Renal cortical epithelial cell (primary cell): Measurements from ENCODE around the gene PSPN. TPM values are rescaled to one million over a fixed set of nuclear protein-coding genes. Genes with fewer than 3 reads are reported as not detected.
A peak's percentile ranks its signal among the peaks of the same experiment; 100 is the strongest.
"Not testable (repeated sequence)": the region's sequence is repeated elsewhere in the genome, so short reads cannot be mapped to it uniquely, and the experiment has no call there.

Experiments
- DNase-seq: peaks from one replicate; pipeline ENCODE4 v3.0.0-alpha.2; 2011; ENCODE audit warnings: low read depth
- total RNA-seq: library from RNA; depleted of rRNA; stranded (reverse); fragments of >200 nt; gene quantifications from 2 replicates; pipeline ENCODE4 v1.2.3, GENCODE V29; 2014

PSPN gene
- total RNA-seq, 1 donor from 2014 or later = 2.2 TPM

DNA sequence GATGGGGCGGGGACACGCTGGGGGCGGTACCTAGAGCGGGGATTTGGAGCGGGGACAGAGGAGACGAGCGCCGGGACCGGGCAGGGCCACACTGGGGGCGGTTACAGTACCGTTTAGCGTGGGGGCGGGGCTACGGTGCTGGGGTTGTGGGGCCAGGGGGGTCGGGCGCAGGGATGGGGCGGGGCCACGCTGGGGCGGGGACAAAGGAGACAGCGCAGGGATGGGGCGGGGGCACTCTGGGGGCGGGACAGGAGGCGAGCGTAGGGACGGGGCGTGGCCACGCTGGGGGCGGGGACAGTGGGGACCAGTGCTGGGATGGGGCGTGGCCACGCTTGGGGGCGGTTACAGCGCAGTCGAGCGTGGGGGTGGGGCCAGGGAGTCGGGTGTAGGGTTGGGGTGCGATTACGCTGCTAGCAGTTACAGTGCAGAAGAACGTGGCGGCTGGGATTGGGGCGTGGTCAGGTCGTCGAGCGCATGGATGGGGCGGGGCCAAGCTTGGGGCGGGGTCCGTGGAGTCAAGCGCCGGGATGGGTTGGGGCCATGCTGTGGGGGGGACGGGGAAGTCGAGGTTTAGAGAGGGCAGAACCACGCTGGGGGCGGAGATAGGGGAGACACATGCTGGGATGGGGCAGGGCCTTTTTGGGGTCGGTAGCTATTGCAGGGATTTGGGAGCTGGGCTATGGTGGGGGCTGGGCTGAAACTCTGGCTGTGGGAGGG lies 2.5 kb downstream of the PSPN start:
- peak; percentile 89 for DNase-seq

DNA sequence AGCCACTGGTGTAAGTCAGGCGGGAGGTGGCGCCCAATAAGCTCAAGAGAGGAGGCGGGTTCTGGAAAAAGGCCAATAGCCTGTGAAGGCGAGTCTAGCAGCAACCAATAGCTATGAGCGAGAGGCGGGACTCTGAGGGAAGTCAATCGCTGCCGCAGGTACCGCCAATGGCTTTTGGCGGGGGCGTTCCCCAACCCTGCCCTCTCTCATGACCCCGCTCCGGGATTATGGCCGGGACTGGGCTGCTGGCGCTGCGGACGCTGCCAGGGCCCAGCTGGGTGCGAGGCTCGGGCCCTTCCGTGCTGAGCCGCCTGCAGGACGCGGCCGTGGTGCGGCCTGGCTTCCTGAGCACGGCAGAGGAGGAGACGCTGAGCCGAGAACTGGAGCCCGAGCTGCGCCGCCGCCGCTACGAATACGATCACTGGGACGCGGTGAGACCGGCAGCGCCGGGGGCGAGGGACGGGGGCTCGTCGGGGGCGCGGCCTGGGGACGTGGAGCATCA lies 3.1 kb downstream of the PSPN start, which contains the start of gene ALKBH7:
TSS of gene ALKBH7 (plus strand) at position 201 of the 502 bp plus-strand sequence. CDS start at position 228, 27 bp downstream.
- DNase-seq = peak; percentile 99

DNA sequence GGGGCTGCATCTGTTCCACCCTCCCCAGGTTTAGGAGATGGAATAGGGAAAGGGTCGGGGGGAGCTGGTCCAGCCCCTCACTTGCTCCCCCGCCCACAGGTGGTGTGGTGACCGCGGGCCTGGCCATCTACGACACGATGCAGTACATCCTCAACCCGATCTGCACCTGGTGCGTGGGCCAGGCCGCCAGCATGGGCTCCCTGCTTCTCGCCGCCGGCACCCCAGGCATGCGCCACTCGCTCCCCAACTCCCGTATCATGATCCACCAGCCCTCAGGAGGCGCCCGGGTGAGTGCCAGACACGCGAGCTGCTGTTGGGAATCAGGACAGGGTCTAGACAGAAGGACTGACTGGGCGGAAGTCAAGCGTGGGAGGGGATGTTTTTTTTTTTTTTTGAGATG lies 11.4 kb downstream of the PSPN start:
- DNase-seq = no peak

DNA sequence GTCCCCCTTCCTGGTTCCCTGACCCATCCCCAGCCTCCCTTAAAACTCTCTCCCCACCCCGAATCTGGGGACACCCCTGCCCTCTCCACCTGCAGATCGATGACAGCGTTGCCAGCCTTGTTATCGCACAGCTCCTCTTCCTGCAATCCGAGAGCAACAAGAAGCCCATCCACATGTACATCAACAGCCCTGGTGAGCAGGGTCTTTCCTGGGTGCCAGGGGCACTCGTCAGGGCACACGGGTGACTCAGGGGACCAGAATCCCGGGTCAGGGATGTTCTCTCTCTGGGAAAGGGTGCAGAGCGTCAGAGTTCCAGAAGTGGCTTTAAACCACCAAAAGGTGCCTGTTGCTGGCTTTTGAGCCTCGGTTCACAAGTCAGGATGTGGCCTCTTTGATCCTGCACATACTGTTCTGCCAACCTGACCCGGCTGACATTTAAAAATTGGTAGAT lies 13.4 kb downstream of the PSPN start:
- DNase-seq = no peak

DNA sequence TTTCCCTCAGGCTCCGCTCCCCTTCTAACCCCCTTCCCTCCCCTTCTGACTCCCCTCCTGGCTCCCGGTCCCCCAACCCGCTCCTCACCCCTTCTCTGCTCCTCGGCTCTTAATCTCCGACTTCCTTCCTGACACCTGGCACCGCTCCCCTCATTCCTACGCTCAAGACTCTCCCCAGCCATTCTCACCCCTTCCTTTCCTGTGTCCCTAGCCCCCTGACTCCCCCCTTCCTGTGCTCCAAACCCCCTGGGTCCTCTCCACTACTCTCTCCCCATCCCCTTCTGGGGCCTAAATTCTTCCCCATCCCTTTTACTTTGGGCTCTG lies 13.7 kb downstream of the PSPN start:
- no peak for DNase-seq

DNA sequence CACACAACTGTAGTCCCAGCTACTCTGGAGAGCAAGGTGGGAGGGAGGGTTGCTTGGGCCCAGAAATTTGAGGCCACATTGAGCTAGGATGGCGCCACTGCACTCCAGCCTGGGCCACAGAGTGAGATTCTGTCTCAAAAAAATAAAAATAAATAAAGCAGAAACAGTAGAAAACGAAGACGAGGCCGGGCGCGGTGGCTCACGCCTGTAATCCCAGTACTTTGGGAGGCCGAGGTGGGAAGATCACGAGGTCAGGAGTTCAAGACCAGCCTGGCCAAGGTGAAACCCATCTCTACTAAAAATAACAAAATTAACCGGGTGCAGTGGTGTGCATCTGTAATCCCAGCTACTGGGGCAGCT lies 14.9 kb downstream of the PSPN start:
- not testable (repeated sequence) for DNase-seq

DNA sequence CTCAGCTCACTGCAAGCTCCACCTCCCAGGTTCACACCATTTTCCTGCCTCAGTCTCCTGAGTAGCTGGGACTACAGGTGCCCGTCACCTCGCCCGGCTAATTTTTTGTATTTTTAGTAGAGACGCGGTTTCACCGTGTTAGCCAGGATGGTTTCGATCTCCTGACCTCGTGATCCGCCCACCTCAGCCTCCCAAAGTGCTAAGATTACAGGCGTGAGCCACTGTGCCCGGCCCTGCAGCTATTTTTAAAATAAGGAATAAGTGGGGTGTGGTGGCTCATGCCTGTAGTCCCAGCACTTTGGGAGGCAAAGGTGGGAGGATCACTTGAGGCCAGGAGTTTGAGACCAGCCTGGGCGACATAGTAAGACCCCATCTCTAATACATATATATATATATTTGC lies 15.3 kb downstream of the PSPN start:
- DNase-seq = not testable (repeated sequence)

DNA sequence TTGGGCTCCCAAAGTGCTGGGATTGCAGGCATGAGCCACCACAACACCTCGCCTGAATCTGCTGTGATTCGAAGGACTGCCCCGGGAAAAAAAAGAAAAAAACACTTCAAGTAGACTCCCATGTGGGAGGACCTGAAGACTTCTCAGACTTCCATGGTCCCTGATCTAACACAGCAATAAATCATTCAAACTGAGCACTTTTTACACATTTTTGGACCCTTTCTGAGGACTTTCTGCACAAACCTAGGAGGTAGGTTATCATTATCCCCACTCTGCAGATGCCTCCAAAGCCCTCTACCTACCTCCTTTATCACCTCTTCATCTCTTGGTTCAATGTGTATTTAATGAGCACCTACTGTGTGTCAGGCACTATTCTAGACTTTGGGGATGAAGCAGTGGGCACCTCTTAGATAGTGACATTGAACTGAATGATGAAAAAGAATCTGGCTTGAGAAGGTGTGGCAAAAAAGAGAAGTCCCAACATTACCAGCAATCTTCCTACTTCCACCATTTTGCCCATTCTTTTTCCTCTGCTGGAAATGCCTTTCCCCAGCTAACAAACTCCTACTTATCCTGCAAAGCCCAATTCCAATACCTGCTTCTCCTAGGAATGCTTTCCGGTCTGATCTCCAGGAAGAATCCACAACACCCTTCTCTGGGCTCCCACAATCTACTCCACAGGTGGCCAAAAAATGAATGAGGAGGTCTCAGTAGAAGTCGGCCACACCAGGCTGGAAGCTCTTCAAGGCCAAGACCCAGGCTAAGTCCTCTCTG lies 16.0 kb downstream of the PSPN start:
- DNase-seq = no peak

DNA sequence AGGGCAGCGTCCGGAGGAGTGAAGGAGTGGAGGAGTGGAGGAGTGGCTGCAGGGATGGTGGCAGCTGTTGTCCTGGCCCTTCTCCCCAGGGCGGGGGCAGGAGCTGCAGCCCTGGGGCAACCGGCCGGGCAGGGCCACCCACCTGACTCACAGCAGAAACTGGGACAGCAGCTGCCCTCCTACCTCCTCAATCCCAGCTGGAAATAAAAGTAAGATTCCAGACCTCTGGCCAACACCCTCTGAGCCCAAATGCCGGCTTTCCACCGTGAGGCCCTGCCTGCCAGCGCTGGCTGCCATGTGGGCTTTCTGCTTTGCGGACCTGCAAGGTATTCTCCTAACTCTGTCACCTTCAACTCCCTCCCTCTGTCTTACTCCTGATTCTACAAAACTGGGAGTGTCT lies 17.7 kb downstream of the PSPN start:
- DNase-seq = no peak

DNA sequence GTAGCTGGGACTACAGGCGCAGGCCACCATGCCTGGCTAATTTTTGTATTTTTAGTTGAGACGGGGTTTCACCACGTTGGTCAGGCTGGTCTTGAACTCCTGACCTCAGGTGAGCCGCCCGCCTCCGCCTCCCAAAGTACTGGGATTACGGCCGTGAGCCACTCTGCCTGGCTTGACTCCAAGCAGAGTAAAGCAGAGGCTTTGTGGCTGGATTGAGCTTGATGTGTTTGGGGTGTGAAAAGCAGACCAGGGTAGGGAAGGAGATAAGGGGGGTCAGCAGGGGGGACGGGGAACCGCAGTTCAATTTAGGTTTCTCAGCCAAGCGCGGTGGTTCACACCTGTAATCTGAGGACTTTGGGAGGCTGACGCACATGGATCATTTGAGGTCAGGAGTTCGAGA lies 18.6 kb downstream of the PSPN start:
- no peak for DNase-seq

DNA sequence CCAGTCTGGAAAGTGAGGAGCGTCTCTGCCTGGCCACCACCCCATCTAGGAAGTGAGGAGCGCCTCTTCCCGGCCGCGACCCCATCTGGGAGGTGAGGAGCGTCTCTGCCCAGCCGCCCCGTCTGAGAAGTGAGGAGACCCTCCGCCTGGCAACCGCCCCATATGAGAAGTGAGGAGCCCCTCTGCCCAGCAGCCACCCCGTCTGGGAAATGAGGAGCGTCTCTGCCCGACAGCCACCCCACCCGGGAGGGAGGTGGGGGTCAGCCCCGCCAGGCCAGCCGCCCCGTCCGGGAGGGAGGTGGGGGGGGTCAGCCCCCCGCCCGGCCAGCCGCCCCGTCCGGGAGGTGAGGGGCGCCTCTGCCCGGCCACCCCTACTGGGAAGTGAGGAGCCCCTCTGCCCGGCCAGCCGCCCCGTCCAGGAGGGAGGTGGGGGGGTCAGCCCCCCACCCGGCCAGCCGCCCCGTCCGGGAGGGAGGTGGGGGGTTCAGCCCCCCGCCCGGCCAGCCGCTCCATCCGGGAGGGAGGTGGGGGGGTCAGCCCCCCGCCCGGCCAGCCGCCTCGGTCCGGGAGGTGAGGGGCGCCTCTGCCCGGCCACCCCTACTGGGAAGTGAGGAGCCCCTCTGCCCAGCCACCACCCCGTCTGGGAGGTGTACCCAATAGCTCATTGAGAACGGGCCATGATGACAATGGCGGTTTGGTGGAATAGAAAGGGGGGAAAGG lies 20.3 kb downstream of the PSPN start:
- DNase-seq = not testable (repeated sequence)

DNA sequence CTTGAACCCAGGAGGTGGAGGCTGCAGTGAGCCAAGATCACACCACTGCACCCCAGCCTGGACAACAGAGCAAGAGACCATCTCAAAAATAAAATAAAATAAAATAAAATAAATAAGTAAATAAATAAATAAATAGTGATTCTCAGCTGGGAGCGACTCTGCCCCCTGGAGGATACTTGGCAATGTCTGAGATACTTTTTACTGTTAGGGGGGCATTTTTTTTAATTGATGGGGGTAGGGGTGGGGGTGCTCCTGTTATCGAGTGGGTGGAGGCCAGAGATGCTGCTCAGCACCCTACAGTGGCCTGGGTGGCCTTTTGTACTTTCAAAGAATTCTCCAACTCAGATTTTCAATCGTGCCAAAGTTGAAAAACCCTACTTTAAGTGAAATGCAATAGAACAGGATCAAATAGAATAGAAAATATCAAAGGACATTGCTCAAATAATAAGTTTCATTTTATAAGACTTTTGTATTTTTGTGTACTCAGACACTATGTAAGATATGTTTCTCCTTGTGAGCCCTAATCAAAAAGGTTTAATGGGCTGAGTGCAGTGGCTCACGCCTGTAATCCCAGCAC lies 21.5 kb downstream of the PSPN start:
- no peak for DNase-seq

DNA sequence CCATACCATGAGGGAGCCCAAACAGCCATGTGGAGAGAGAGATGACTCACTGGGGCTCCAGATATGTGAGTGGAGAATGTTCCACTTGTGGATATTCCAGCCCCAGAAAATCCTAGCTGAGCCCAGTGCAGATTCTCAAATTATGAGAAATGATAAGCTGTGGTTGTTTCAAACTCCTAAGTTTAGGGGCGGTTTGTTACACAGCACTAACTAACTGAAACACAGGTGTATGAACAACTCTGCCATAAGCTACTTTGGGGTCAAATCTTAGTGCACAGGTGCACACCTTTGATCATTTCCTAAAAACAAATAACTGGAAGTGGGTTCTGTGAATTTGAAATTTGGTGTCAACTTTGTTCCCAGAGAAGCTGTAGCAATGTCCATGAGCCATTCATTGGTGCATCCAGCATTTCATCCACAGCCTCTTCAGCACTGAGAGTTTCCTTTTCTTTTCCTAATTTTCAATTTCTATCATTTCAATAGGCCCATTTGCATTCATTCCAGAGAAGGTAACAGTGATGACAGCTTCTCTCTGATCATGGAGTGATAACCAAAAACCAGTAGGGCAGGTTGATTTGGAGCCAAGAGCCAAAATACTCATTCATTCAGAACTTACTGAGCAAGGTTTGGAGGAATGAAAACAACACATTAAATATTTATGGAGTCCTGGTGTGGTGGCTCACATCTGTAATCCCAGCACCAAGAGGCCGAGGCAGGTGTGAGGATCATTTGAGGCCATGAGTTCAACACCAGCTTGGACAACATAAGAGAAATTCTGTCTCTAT lies 23.2 kb downstream of the PSPN start:
- no peak for DNase-seq

DNA sequence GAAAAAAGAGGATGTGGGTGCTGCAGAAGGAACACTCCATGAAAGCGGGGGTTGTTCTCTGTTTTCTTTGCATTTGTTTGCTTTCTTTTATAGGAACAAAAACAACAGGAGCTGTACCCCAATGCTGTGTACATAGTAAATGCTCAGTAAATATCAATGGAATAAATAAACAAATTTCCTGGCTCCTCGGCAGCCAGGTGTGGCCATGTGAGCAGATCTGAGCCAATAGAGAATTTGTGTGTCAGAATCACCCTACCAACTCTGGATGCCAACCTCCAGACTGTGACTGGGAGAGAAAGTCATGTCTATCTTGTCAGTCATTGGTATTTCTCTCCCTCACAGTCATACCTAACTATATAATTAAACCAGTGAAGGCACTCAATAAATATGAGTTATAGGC lies 25.0 kb downstream of the PSPN start:
- no peak for DNase-seq

DNA sequence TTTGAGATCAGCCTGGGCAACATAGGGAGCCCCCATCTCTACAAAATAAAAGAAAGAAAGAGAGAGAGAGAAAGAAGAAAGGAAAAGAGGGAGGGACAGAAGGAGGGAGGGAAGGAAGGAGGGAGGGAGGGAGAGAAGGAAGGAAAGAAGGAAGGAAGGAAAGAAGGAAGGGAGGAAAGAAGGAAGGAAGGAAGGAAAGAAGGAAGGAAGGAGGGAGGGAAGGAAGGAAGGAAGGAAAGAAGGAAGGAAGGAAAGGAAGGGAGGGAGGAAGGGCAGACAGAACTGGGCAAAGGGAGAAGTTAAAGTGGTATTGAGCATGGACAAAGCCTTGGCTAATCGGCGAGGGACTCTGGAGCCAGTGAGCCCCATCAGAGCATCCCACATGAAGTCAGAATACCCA lies 26.5 kb downstream of the PSPN start:
- not testable (repeated sequence) for DNase-seq

DNA sequence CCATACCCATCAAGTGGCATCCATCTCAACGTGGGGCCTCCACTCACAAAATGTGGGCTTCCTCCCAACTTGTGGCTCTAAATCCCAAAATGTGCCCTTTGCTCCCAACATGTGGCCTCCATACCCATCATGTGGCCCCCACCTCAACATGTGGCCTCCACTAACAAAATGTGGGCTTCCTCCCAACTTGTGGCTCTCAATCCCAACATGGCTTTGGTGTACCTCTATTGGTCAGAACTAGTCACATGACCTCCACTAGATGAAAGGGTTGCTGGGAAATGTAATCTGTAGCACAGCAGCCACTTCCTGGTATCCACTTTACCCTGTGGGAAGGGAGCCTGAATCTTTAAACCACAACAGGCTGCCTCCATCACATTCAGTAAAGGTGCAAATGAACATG lies 32.3 kb downstream of the PSPN start:
- no peak for DNase-seq

DNA sequence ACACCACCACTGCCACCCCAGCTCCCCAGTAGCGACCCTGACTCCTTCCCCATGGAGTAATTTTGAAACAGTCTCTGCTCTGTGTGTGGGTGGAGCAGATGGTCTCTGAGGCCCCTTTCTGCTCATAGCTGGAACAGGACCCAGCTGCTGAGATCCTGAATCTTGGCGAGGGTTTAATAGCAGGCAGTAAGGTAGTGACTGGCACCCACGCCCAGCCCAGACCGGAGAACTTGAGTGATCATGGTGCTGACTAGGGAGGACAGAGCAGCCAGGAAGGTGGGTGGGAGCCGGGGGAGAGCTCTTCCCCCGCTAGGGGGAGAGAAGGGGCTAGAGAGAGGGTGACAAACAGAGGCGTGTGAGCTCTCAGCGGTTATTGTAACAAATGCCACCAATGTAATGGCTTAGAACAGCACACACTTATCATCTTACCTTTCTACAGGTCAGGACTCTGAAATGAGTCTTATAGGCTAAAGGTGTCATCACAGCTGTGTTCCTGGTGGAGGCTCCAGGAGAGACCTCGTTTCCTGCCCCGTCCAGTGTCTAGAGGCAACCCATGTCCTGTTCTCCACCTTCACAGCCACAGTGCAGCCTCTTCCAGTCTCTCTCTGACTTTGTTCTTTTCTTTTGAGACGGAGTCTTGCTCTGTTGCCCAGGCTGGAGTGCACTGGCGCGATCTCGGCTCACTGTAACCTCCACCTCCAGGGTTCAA lies 35.1 kb downstream of the PSPN start:
- DNase-seq = no peak

DNA sequence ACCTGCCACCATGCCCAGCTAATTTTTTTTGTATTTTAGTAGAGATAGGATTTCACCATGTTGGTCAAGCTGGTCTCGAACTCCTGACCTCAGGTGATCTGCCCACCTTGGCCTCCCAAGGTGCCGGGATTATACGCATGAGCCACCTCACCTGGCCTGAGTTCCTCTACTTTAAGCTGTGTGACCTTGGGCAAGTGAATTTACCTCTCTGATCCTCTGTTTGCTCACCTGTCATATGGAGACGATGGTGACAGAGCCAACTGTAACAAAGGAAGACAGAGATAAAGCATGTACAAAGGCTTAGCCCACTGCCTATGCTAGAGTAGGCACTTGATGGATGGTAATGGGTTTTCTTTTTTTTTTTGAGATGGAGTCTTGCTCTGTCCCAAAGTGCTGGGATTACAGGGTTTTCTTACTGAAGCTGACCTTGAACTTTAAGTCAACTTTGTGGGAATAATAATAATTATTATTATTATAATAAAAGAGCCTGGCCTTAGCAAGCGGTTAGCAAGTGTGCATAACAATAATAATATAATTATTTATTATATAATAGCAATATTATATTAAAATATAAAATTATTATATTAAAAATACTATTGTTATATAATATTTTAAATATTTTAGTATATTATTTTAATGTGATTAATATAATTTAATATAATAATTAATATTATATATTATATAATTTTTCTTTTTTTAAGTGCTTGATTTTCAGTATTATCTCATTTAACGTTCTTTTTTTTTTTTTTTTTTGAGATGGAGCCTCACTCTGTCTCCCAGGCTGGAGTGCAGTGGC lies 41.0 kb downstream of the PSPN start:
- no peak for DNase-seq

DNA sequence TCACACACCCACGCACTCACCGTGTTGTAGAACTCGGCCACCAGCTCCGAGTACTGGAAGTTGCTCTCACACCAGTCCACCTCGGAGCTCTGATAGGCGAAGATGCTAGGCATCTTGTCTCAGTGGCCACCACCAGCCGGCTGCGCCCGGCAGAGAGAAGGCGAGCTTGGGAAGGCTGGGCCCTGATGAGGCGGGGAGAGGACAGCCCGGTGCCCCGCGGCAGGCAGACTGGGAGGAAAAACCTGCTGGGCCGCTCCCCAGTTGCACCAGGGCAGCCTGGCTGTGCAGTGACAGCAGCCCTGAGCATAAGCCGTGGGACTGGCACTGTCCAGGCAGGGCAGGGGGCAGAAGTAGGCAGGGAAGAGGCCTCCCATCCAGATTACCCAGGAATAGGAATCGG lies 42.3 kb downstream of the PSPN start, which contains the start of gene ACER1:
TSS of gene ACER1 (minus strand) at position 174 of the 400 bp plus-strand sequence. CDS start at position 113, 61 bp downstream.
- no peak for DNase-seq

DNA sequence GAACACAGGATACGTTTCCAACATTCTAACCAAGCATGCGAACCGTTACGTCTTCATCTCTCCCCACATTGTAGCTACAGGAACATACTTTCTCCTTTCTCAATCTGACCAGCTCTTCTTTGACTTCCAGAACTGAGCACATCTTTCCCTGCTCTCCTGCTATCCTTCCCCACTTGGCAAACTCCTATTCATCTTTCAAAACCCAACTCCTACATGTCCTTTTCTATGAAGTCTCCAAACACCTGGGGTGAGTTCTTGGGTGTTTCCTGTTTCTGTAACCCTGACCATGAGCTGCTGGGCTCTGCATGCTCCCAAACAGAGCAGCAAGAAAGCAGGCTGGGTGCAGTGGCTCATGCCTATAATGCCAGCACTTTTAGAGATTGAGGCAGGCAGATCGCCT lies 48.9 kb downstream of the PSPN start:
- DNase-seq = no peak
